ENCODE data around the gene STK32C. TPM values are rescaled to one million over a fixed set of nuclear protein-coding genes. Genes with fewer than 3 reads are reported as not detected.

STK32C gene
- total and polyA plus RNA-seq, 7 donors, result 4.3 to 12.8 (median 8.4) TPM

DNA sequence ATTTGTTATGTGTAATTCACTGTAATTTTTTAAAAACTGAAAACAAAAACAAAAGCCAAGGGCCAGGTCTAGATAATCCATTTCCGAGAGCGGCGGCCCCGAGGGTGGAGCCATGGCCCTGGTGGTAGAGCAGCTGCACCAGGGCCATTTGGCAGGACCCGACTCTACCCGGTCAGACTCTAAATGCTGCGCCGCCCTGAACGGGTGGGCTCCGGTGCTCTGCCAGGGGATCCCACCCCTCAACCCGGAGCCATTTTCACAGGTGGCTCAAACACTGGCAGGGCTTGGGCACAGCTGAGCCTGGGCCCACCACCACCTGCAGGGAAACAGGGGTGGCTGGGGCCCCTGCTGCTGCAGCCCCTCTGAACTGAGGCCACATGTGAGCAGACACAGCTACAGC is 64.1 kb downstream of the STK32C start:
- H3K9me3 ChIP-seq, result no peaks in the 10 kb centered on the region
- peaks cover 0 to 15% (median 0%) of the 10 kb centered on the region in 4 donors for H3K4me1 ChIP-seq
- DNase-seq, result no peak
- intact Hi-C loops (cut with DNase I), result no loop called here
- 95% methylated on average over 11 of the region's 11 CpGs for WGBS, 2 donors
- no peak overlapping the region for H3K27ac ChIP-seq
- no peaks in the 10 kb centered on the region for H3K36me3 ChIP-seq
- no peak overlapping the region for H3K4me3 ChIP-seq
- TF ChIP-seq POLR2A (IDR thresholded peaks at IDR 0.05) (no peak), EP300 (IDR thresholded peaks at IDR 0.05) (no peak), POLR2AphosphoS5 (IDR thresholded peaks at IDR 0.05) (no peak)
- TF ChIP-seq, protein P1, sequence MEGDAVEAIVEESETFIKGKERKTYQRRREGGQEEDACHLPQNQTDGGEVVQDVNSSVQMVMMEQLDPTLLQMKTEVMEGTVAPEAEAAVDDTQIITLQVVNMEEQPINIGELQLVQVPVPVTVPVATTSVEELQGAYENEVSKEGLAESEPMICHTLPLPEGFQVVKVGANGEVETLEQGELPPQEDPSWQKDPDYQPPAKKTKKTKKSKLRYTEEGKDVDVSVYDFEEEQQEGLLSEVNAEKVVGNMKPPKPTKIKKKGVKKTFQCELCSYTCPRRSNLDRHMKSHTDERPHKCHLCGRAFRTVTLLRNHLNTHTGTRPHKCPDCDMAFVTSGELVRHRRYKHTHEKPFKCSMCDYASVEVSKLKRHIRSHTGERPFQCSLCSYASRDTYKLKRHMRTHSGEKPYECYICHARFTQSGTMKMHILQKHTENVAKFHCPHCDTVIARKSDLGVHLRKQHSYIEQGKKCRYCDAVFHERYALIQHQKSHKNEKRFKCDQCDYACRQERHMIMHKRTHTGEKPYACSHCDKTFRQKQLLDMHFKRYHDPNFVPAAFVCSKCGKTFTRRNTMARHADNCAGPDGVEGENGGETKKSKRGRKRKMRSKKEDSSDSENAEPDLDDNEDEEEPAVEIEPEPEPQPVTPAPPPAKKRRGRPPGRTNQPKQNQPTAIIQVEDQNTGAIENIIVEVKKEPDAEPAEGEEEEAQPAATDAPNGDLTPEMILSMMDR (IDR thresholded peaks at IDR 0.05), result no peak
- H3K27me3 ChIP-seq, result no peaks in the 10 kb centered on the region

DNA sequence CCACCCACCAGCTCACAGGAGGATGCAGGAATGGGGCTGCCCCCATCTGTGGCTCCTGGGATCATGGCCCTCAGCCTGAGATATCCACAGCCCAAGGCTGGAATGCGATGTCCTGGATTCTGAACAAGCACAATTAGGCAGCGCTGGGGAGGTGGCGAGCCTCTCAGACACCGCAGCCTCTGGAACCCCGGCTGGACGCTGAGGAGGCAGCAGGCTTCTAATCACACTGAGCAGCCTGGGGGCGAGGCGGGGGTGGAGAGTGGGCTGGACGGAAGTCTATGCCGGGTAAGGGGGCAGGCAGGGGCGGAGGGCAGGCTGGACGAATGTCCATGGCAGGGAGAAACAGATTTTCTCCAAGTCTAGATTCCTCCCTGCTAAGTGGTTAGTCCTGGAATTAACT is 64.6 kb downstream of the STK32C start:
- Histone ChIP-seq H3K4me3 (no peak overlapping the region), H3K4me1 (peaks cover 0 to 10% (median 0%) of the 10 kb centered on the region in 4 donors), H3K36me3 (no peaks in the 10 kb centered on the region), H3K27me3 (no peaks in the 10 kb centered on the region), H3K9me3 (no peaks in the 10 kb centered on the region), H3K27ac (no peak overlapping the region)
- intact Hi-C loops (cut with DNase I), result no loop called here
- 91 to 94% methylated on average over 12 of the region's 12 CpGs for WGBS, 2 donors
- DNase-seq, result no peak
- TF ChIP-seq EP300 (IDR thresholded peaks at IDR 0.05) (no peak), POLR2AphosphoS5 (IDR thresholded peaks at IDR 0.05) (no peak), POLR2A (IDR thresholded peaks at IDR 0.05) (no peak)
- TF ChIP-seq, protein P1 (IDR thresholded peaks at IDR 0.05), result no peak

DNA sequence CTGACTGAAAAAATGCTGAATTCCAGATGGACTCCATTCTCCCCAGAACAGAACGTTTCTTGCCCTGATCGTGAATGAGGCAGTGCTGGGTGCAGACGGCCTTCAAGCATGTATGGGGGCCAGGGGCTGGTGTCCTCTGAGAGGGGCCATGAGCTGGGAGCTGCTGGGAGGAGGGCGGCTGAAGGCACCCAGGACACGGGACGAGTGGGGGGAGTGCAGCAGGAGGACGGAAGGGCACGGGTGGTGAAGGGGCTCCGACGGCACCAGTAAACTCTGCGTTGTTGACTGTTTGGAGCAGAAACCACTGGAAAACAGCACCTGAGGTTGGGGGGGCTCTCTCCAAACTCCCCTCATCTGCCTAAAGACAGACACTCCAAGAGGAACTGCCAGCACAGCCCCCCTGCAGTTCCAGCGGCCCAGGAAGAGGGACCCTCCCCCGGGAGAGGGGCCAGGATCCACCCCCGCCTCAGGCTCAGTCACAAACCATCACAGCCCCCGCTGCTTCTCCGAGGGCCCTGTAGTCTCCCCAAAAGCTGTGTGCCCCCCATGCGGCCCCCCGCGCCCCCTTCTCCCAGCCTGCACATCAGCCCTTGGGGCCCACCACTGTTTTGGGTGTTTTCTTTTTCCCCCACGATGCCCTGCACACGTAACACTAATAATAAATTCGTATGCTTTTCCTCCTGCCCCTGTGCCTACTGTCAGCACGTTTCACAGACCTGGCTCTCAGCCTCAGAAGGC is 65.5 kb downstream of the STK32C start:
- H3K4me3 ChIP-seq, result no peak overlapping the region
- no peak overlapping the region for H3K27ac ChIP-seq
- no peaks in the 10 kb centered on the region for H3K27me3 ChIP-seq
- DNase-seq, result no peak
- H3K9me3 ChIP-seq, result no peaks in the 10 kb centered on the region
- 86 to 87% methylated on average over 23 of the region's 23 CpGs for WGBS, 2 donors
- H3K36me3 ChIP-seq, result no peaks in the 10 kb centered on the region
- intact Hi-C loops (cut with DNase I), result no loop called here
- H3K4me1 ChIP-seq, result peaks cover 0 to 10% (median 0%) of the 10 kb centered on the region in 4 donors
- no peak for TF ChIP-seq POLR2AphosphoS5 (IDR thresholded peaks at IDR 0.05)
- TF ChIP-seq, protein P1 (IDR thresholded peaks at IDR 0.05), result no peak
- TF ChIP-seq POLR2A (IDR thresholded peaks at IDR 0.05), result no peak
- TF ChIP-seq EP300 (IDR thresholded peaks at IDR 0.05), result no peak

DNA sequence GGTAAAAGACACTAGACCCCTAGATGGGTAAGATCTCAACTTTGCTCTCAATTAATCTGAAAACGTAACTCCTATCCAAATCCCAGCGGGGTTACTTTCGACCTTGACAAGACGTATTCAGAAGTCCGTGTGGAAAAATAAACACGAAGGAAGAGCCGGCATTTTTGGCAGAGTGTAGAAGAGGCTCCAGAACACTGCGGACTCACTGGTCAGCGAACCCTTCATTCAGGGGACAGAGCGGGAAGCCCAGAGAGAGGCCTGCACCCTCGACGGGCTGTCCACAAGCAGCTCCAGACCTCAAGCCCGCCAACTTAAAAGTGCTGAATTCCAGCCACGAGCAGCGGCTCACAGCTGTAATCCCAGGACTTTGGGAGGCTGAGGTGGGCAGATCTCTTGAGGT is 66.3 kb downstream of the STK32C start:
- TF ChIP-seq EP300 (IDR thresholded peaks at IDR 0.05) (no peak), POLR2AphosphoS5 (IDR thresholded peaks at IDR 0.05) (no peak), POLR2A (IDR thresholded peaks at IDR 0.05) (no peak)
- TF ChIP-seq, protein P1 (IDR thresholded peaks at IDR 0.05), result no peak
- H3K27me3 ChIP-seq, result no peaks in the 10 kb centered on the region
- H3K4me1 ChIP-seq, result peaks cover 0 to 10% (median 0%) of the 10 kb centered on the region in 4 donors
- no peak overlapping the region for H3K4me3 ChIP-seq
- H3K27ac ChIP-seq, result no peak overlapping the region
- 89 to 92% methylated on average over 15 of the region's 15 CpGs for WGBS, 2 donors
- H3K9me3 ChIP-seq, result no peaks in the 10 kb centered on the region
- intact Hi-C loops (cut with DNase I), result no loop called here
- DNase-seq, result no peak
- H3K36me3 ChIP-seq, result no peaks in the 10 kb centered on the region
